ENCODE data around the gene PHF21B. TPM values are rescaled to one million over a fixed set of nuclear protein-coding genes. Genes with fewer than 3 reads are reported as not detected.

Gene PHF21B
- total and polyA plus RNA-seq, 7 experiments from 2014 or later = not detected

GRCh38 chr22:45019861-45020655 is 10.3 kb upstream of the PHF21B start:
- intact Hi-C loops (cut with micrococcal nuclease) = no loop called here
- Mint-ChIP-seq H3K9me3 (no peaks in the 10 kb centered on the region), H3K27me3 (peaks cover 12 to 52% (median 27%) of the 10 kb centered on the region in 5 donors), H3K36me3 (no peaks in the 10 kb centered on the region), H3K4me1 (no peaks in the 10 kb centered on the region), H3K4me3 (no peak overlapping the region), H3K27ac (no peak overlapping the region)
- no peaks in the 10 kb centered on the region for H3K36me3 ChIP-seq (ENCODE audit: control insufficient read depth in 2 of 3, insufficient read depth in 3 of 3, low read length in 3 of 3)
- no peaks in the 10 kb centered on the region for H3K27me3 ChIP-seq (ENCODE audit: control insufficient read depth in 2 of 2, insufficient read depth in 2 of 2, low read length in 2 of 2)
- no peak for ATAC-seq
- no peaks in the 10 kb centered on the region for H3K9me3 ChIP-seq (ENCODE audit: control insufficient read depth in 2 of 3, low read length in 3 of 3)
- no peak for DNase-seq
- ChIA-PET POLR2A (no interaction called here), CTCF (no interaction called here)
- H3K4me3 ChIP-seq (ENCODE audit: low read length) = no peak overlapping the region
- no peak overlapping the region for H3K27ac ChIP-seq (ENCODE audit: low read depth, low read length)
- no peaks in the 10 kb centered on the region for H3K4me1 ChIP-seq (ENCODE audit: control insufficient read depth in 2 of 2, insufficient read depth in 2 of 2, low read length in 2 of 2)

- Histone ChIP-seq H3K36me3 (ENCODE audit: control insufficient read depth in 2 of 3, insufficient read depth in 3 of 3, low read length in 3 of 3) (no peaks in the 10 kb centered on the region), H3K4me1 (ENCODE audit: control insufficient read depth in 2 of 2, insufficient read depth in 2 of 2, low read length in 2 of 2) (peaks cover 0 to 10% of the 10 kb centered on the region in 2 donors), H3K27ac (ENCODE audit: low read depth, low read length) (no peak overlapping the region), H3K4me3 (ENCODE audit: low read length) (no peak overlapping the region), H3K27me3 (ENCODE audit: control insufficient read depth in 2 of 2, insufficient read depth in 2 of 2, low read length in 2 of 2) (no peaks in the 10 kb centered on the region), H3K9me3 (ENCODE audit: control insufficient read depth in 2 of 3, low read length in 3 of 3) (no peaks in the 10 kb centered on the region)
- ChIA-PET CTCF (no interaction called here), POLR2A (no interaction called here)
- DNase-seq (no peak), ATAC-seq (no peak)
- peaks cover 0 to 2% (median 0%) of the 10 kb centered on the region in 11 donors for H3K9me3 Mint-ChIP-seq
- H3K36me3 Mint-ChIP-seq = peaks cover 0 to 5% (median 0%) of the 10 kb centered on the region in 5 donors
- peaks cover 7 to 11% (median 10%) of the 10 kb centered on the region in 7 donors for H3K4me1 Mint-ChIP-seq
- H3K27ac Mint-ChIP-seq = no peak overlapping the region
- H3K27me3 Mint-ChIP-seq = peaks cover 26 to 71% (median 45%) of the 10 kb centered on the region in 5 donors
- no peak overlapping the region for H3K4me3 Mint-ChIP-seq
- intact Hi-C loops (cut with micrococcal nuclease) = no loop called here
Measured at GRCh38 chr22:45014654-45015053, 4.8 kb upstream of the PHF21B start.

- ChIA-PET CTCF (no interaction called here), POLR2A (no interaction called here)
- Histone ChIP-seq H3K36me3 (ENCODE audit: control insufficient read depth in 2 of 3, insufficient read depth in 3 of 3, low read length in 3 of 3) (no peaks in the 10 kb centered on the region), H3K27ac (ENCODE audit: low read depth, low read length) (no peak overlapping the region), H3K4me3 (ENCODE audit: low read length) (no peak overlapping the region), H3K9me3 (ENCODE audit: control insufficient read depth in 2 of 3, low read length in 3 of 3) (no peaks in the 10 kb centered on the region), H3K4me1 (ENCODE audit: control insufficient read depth in 2 of 2, insufficient read depth in 2 of 2, low read length in 2 of 2) (peaks cover 0 to 10% of the 10 kb centered on the region in 2 donors), H3K27me3 (ENCODE audit: control insufficient read depth in 2 of 2, insufficient read depth in 2 of 2, low read length in 2 of 2) (no peaks in the 10 kb centered on the region)
- H3K27me3 Mint-ChIP-seq = peaks cover 26 to 58% (median 39%) of the 10 kb centered on the region in 5 donors
- peaks cover 0 to 5% (median 0%) of the 10 kb centered on the region in 5 donors for H3K36me3 Mint-ChIP-seq
- peaks cover 0 to 2% (median 0%) of the 10 kb centered on the region in 11 donors for H3K9me3 Mint-ChIP-seq
- DNase-seq = no peak
- intact Hi-C loops (cut with micrococcal nuclease) = no loop called here
- no peak overlapping the region for H3K4me3 Mint-ChIP-seq
- H3K4me1 Mint-ChIP-seq = peaks cover 7 to 11% (median 10%) of the 10 kb centered on the region in 7 donors
- H3K27ac Mint-ChIP-seq = no peak overlapping the region
- ATAC-seq = no peak
Measured at GRCh38 chr22:45013138-45013537, 3.3 kb upstream of the PHF21B start.

GRCh38 chr22:45010532-45010900 is 711 bp upstream of the PHF21B start:
- Histone ChIP-seq H3K27me3 (ENCODE audit: control insufficient read depth in 2 of 2, insufficient read depth in 2 of 2, low read length in 2 of 2) (no peaks in the 10 kb centered on the region), H3K36me3 (ENCODE audit: control insufficient read depth in 2 of 3, insufficient read depth in 3 of 3, low read length in 3 of 3) (no peaks in the 10 kb centered on the region), H3K4me3 (ENCODE audit: low read length) (no peak overlapping the region), H3K27ac (ENCODE audit: low read depth, low read length) (no peak overlapping the region), H3K9me3 (ENCODE audit: control insufficient read depth in 2 of 3, low read length in 3 of 3) (no peaks in the 10 kb centered on the region), H3K4me1 (ENCODE audit: control insufficient read depth in 2 of 2, insufficient read depth in 2 of 2, low read length in 2 of 2) (peaks cover 0 to 10% of the 10 kb centered on the region in 2 donors)
- ATAC-seq = no peak
- DNase-seq = no peak
- intact Hi-C loops (cut with micrococcal nuclease) = no loop called here
- Mint-ChIP-seq H3K9me3 (peaks cover 0 to 2% (median 0%) of the 10 kb centered on the region in 11 donors), H3K4me3 (peak overlapping the region; percentile 71 to 91 (median 82)), H3K27ac (peak overlapping the region in 1 of 9 donors; percentile 71), H3K36me3 (peaks cover 0 to 5% (median 0%) of the 10 kb centered on the region in 5 donors), H3K4me1 (peaks cover 7 to 18% (median 17%) of the 10 kb centered on the region in 7 donors), H3K27me3 (peaks cover 38 to 56% (median 51%) of the 10 kb centered on the region in 5 donors)
- ChIA-PET CTCF (no interaction called here), POLR2A (no interaction called here)

GRCh38 chr22:45008751-45009605 is 827 bp downstream of the PHF21B start:
- peaks cover 51 to 62% (median 60%) of the 10 kb centered on the region in 5 donors for H3K27me3 Mint-ChIP-seq
- H3K36me3 ChIP-seq (ENCODE audit: control insufficient read depth in 2 of 3, insufficient read depth in 3 of 3, low read length in 3 of 3) = no peaks in the 10 kb centered on the region
- peaks cover 0 to 2% (median 0%) of the 10 kb centered on the region in 11 donors for H3K9me3 Mint-ChIP-seq
- no peak overlapping the region for H3K27ac ChIP-seq (ENCODE audit: low read depth, low read length)
- H3K36me3 Mint-ChIP-seq = peaks cover 0 to 5% (median 0%) of the 10 kb centered on the region in 5 donors
- no peak overlapping the region for H3K27ac Mint-ChIP-seq
- no peak for ATAC-seq
- ChIA-PET POLR2A (no interaction called here), CTCF (no interaction called here)
- H3K4me3 Mint-ChIP-seq = peak overlapping the region in 7 of 10 donors; percentile 18 to 74 (median 25)
- peaks cover 7 to 18% (median 17%) of the 10 kb centered on the region in 7 donors for H3K4me1 Mint-ChIP-seq
- DNase-seq = no peak
- no peaks in the 10 kb centered on the region for H3K9me3 ChIP-seq (ENCODE audit: control insufficient read depth in 2 of 3, low read length in 3 of 3)
- H3K4me3 ChIP-seq (ENCODE audit: low read length) = no peak overlapping the region
- H3K4me1 ChIP-seq (ENCODE audit: control insufficient read depth in 2 of 2, insufficient read depth in 2 of 2, low read length in 2 of 2) = peaks cover 0 to 10% of the 10 kb centered on the region in 2 donors
- intact Hi-C loops (cut with micrococcal nuclease) = no loop called here
- peaks cover 0 to 3% of the 10 kb centered on the region in 2 donors for H3K27me3 ChIP-seq (ENCODE audit: control insufficient read depth in 2 of 2, insufficient read depth in 2 of 2, low read length in 2 of 2)

GRCh38 chr22:45008186-45008681 is 1.6 kb downstream of the PHF21B start:
- Histone ChIP-seq H3K4me3 (ENCODE audit: low read length) (no peak overlapping the region), H3K4me1 (ENCODE audit: control insufficient read depth in 2 of 2, insufficient read depth in 2 of 2, low read length in 2 of 2) (peaks cover 0 to 10% of the 10 kb centered on the region in 2 donors), H3K36me3 (ENCODE audit: control insufficient read depth in 2 of 3, insufficient read depth in 3 of 3, low read length in 3 of 3) (no peaks in the 10 kb centered on the region), H3K9me3 (ENCODE audit: control insufficient read depth in 2 of 3, low read length in 3 of 3) (no peaks in the 10 kb centered on the region), H3K27ac (ENCODE audit: low read depth, low read length) (no peak overlapping the region), H3K27me3 (ENCODE audit: control insufficient read depth in 2 of 2, insufficient read depth in 2 of 2, low read length in 2 of 2) (peaks cover 0 to 3% of the 10 kb centered on the region in 2 donors)
- Mint-ChIP-seq H3K4me1 (peaks cover 7 to 18% (median 17%) of the 10 kb centered on the region in 7 donors), H3K27ac (no peak overlapping the region), H3K9me3 (peaks cover 0 to 2% (median 0%) of the 10 kb centered on the region in 11 donors), H3K36me3 (peaks cover 0 to 5% (median 0%) of the 10 kb centered on the region in 5 donors), H3K4me3 (peak overlapping the region in 4 of 10 donors; percentile 27 to 74 (median 40)), H3K27me3 (peaks cover 58 to 67% (median 63%) of the 10 kb centered on the region in 5 donors)
- CTCF ChIA-PET = no interaction called here
- ATAC-seq (no peak), DNase-seq (no peak)
- POLR2A ChIA-PET = no interaction called here
- intact Hi-C loops (cut with micrococcal nuclease) = no loop called here

Measured in naive thymus-derived CD4-positive, alpha-beta T cell (primary cell).